ENCODE results near the gene PDLIM5.

Gene PDLIM5

GRCh38 chr4:94442251-94442650 lies 9.5 kb upstream of the PDLIM5 start:
- no peaks in the 10 kb centered on the region for H3K4me1 Mint-ChIP-seq (ENCODE audit: low read depth)
- H3K4me3 Mint-ChIP-seq: no peak overlapping the region
- DNase-seq: no peak
- H3K27me3 Mint-ChIP-seq: peaks cover 12% of the 10 kb centered on the region
- no peaks in the 10 kb centered on the region for H3K36me3 Mint-ChIP-seq (ENCODE audit: low read depth)
- no peak overlapping the region for H3K27ac Mint-ChIP-seq
- H3K9me3 Mint-ChIP-seq: no peaks in the 10 kb centered on the region

DNA sequence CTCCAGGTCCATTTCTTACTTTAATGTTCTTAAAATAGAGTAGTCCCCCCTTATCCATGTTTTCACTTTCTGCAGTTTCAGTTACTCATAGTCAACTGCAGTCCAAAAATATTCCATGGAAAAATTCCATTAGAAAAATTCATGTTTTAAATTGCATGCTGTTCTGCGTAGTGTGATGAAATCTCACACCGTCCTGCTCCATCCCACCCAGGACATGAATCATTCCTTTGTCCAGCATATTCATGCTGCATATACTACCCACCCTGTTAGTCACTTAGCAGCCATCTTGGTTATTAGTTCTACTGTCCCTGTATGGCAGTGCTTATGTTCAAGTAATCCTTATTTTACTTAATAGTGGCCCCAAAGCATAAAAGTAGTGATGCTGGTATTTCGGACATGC lies 5.4 kb upstream of the PDLIM5 start:
- Mint-ChIP-seq H3K4me3 (no peak overlapping the region), H3K27ac (no peak overlapping the region), H3K4me1 (ENCODE audit: low read depth) (peaks cover 5% of the 10 kb centered on the region), H3K27me3 (peaks cover 35% of the 10 kb centered on the region), H3K36me3 (ENCODE audit: low read depth) (no peaks in the 10 kb centered on the region), H3K9me3 (no peaks in the 10 kb centered on the region)
- DNase-seq: no peak

GRCh38 chr4:94447754-94448411 lies 3.9 kb upstream of the PDLIM5 start:
- Mint-ChIP-seq H3K27me3 (peaks cover 35% of the 10 kb centered on the region), H3K36me3 (ENCODE audit: low read depth) (peaks cover 4% of the 10 kb centered on the region), H3K4me1 (ENCODE audit: low read depth) (peaks cover 10% of the 10 kb centered on the region), H3K4me3 (no peak overlapping the region), H3K9me3 (no peaks in the 10 kb centered on the region), H3K27ac (no peak overlapping the region)
- no peak for DNase-seq

GRCh38 chr4:94448815-94449375 lies 2.8 kb upstream of the PDLIM5 start:
- Mint-ChIP-seq H3K4me1 (ENCODE audit: low read depth) (peaks cover 18% of the 10 kb centered on the region), H3K27me3 (peaks cover 35% of the 10 kb centered on the region), H3K36me3 (ENCODE audit: low read depth) (peaks cover 4% of the 10 kb centered on the region), H3K27ac (no peak overlapping the region), H3K9me3 (no peaks in the 10 kb centered on the region), H3K4me3 (no peak overlapping the region)
- no peak for DNase-seq

GRCh38 chr4:94451051-94451694 lies 569 bp upstream of the PDLIM5 start:
- Mint-ChIP-seq H3K27ac (no peak overlapping the region), H3K9me3 (no peaks in the 10 kb centered on the region)

DNA sequence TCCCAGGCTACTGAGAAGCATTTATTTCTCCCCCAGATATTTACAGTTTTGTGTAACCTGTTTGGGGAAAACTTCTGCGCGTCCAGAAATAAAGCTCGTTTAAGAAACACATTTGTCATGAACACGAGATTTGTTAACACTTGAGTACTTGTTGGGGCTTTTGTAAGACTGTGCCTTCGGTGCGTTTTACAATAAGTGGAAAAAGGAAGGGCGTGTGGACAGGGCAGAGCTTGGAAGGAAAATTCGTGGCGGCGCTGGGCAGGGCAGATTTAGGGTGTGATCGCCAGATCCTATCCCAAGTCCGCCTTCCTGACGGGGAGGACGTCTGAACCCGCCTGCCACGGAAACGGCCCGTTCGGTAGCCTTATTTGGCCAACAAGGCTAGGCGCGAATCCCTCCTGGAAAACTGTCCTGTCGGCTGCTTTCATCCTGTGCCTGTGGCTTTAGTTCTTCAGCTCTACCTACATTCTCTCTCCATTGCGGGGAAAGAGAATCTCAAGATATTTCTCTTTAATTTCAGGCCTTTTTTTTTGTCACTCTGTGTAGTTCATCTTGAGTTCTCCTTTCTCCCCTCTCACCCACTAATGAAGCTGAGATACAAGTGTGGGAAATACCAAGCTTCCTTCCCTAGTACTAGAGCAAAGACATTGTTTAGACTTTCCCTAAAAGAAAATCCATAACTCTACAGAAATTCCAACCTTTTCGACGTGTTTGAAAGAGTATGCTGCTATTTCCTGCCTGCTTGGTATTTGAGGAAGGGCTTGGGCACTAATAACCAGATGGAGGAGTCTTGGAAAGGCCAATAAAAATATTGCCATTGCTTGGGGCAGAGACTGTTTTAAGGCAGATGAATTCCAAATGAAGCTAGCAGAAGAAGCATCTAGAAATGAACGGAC lies 982 bp downstream of the PDLIM5 start:
- Mint-ChIP-seq H3K4me1 (ENCODE audit: low read depth) (peaks cover 29% of the 10 kb centered on the region), H3K27me3 (peaks cover 19% of the 10 kb centered on the region), H3K36me3 (ENCODE audit: low read depth) (peaks cover 17% of the 10 kb centered on the region), H3K4me3 (peak overlapping the region; percentile 85), H3K9me3 (no peaks in the 10 kb centered on the region), H3K27ac (peak overlapping the region; percentile 86)
- peak; percentile 41 for DNase-seq

More at GRCh38 chr4:94451051-94451694, 569 bp upstream of the PDLIM5 start:
- Mint-ChIP-seq H3K27me3 (peaks cover 30% of the 10 kb centered on the region), H3K4me3 (peak overlapping the region; percentile 85), H3K4me1 (ENCODE audit: low read depth) (peaks cover 26% of the 10 kb centered on the region), H3K36me3 (ENCODE audit: low read depth) (peaks cover 15% of the 10 kb centered on the region)
- no peak for DNase-seq

GRCh38 chr4:94453391-94453963 lies 1.7 kb downstream of the PDLIM5 start:
- Mint-ChIP-seq H3K36me3 (ENCODE audit: low read depth) (peaks cover 17% of the 10 kb centered on the region), H3K27me3 (peaks cover 12% of the 10 kb centered on the region), H3K4me3 (peak overlapping the region; percentile 85), H3K27ac (no peak overlapping the region), H3K9me3 (no peaks in the 10 kb centered on the region), H3K4me1 (ENCODE audit: low read depth) (peaks cover 30% of the 10 kb centered on the region)
- no peak for DNase-seq

DNA sequence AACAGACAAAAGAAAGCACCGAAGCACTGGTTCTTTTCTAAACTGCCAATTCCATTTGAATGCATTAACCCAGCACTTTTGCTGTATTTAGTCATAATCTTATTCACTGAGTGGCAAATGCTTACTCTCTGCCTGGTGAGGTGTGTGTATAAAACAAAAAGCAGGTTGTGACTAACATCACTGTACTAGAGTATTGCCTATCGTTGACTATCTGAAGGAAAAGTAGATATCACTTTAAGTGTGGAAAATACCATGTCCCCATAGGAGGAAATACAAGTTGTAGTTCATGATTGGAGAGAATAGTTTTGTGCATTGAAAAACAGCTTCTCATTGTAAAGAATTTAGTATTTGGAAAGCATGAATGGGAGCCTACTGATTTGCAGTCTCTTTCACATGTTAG lies 2.7 kb downstream of the PDLIM5 start:
- H3K36me3 Mint-ChIP-seq (ENCODE audit: low read depth): peaks cover 17% of the 10 kb centered on the region
- no peak for DNase-seq
- H3K4me3 Mint-ChIP-seq: no peak overlapping the region
- peaks cover 33% of the 10 kb centered on the region for H3K4me1 Mint-ChIP-seq (ENCODE audit: low read depth)
- H3K27ac Mint-ChIP-seq: no peak overlapping the region
- H3K27me3 Mint-ChIP-seq: peaks cover 4% of the 10 kb centered on the region
- no peaks in the 10 kb centered on the region for H3K9me3 Mint-ChIP-seq

DNA sequence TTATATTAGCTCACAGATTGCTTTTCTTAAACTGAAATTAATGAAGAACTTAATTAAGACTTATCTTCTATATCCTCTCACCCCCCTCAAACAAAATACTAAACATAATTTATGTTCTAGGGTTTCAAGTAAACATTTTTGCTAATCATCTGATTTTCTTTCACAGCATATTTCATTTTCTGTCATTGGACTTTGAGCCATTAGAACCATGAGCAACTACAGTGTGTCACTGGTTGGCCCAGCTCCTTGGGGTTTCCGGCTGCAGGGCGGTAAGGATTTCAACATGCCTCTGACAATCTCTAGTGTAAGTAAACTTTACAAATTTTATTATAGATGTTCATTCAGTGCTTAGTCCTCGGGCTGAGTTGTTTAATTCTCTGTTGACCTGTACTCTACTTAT lies 3.3 kb downstream of the PDLIM5 start:
- Mint-ChIP-seq H3K36me3 (ENCODE audit: low read depth) (peaks cover 17% of the 10 kb centered on the region), H3K4me3 (no peak overlapping the region), H3K9me3 (no peaks in the 10 kb centered on the region), H3K27ac (no peak overlapping the region), H3K27me3 (peaks cover 4% of the 10 kb centered on the region), H3K4me1 (ENCODE audit: low read depth) (peaks cover 36% of the 10 kb centered on the region)
- DNase-seq: no peak

DNA sequence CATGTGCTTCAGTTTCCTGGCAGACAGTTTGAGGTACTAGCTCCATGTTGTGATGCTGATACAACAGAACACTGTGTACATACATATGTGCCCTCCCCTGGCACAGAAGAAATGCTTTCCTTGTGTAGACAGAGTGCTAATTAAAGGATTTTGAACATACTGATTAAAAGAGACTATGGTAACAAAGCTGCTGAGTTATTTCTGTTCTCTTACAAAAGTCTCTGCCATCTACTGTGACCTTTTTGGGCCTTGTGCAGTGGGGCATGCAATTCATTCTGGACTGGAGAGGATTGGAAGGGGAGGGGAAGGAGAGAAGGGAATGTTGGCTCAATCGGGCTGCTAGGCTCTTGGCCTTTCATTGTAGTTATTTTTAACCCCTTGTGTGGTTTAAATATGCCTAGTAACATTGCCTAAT lies 6.0 kb downstream of the PDLIM5 start:
- Mint-ChIP-seq H3K9me3 (no peaks in the 10 kb centered on the region), H3K4me1 (ENCODE audit: low read depth) (peaks cover 29% of the 10 kb centered on the region), H3K36me3 (ENCODE audit: low read depth) (peaks cover 13% of the 10 kb centered on the region), H3K4me3 (no peak overlapping the region), H3K27ac (no peak overlapping the region), H3K27me3 (no peaks in the 10 kb centered on the region)
- no peak for DNase-seq

GRCh38 chr4:94458682-94459081 lies 6.9 kb downstream of the PDLIM5 start:
- H3K27ac Mint-ChIP-seq: no peak overlapping the region
- H3K4me1 Mint-ChIP-seq (ENCODE audit: low read depth): peaks cover 22% of the 10 kb centered on the region
- no peaks in the 10 kb centered on the region for H3K9me3 Mint-ChIP-seq
- no peak overlapping the region for H3K4me3 Mint-ChIP-seq
- H3K36me3 Mint-ChIP-seq (ENCODE audit: low read depth): peaks cover 13% of the 10 kb centered on the region
- H3K27me3 Mint-ChIP-seq: no peaks in the 10 kb centered on the region
- no peak for DNase-seq

GRCh38 chr4:94459462-94460161 lies 7.9 kb downstream of the PDLIM5 start:
- Mint-ChIP-seq H3K36me3 (ENCODE audit: low read depth) (peaks cover 13% of the 10 kb centered on the region), H3K4me3 (no peak overlapping the region), H3K4me1 (ENCODE audit: low read depth) (peaks cover 19% of the 10 kb centered on the region), H3K27me3 (no peaks in the 10 kb centered on the region), H3K27ac (no peak overlapping the region), H3K9me3 (no peaks in the 10 kb centered on the region)
- DNase-seq: no peak

DNA sequence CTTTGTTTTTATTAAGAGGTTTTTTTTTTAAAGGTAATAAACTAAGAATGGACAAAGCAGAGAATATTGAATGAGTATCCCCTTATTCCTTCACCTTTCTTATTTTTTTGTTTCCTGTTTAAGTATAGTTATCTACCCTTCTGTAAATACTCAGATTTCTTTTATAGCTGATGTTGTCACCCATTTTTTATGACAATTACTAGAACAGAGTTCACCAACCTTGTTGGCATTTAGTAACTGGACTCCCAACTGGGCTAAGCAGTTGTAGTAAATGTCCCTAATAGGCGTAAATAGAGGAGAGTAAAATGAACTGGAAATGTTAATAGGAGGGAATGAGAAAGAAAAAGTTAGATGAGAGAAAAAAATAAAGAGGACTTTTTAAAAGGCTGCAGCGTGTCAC lies 9.8 kb downstream of the PDLIM5 start:
- DNase-seq: no peak
- Mint-ChIP-seq H3K27ac (no peak overlapping the region), H3K4me1 (ENCODE audit: low read depth) (peaks cover 15% of the 10 kb centered on the region)

DNA sequence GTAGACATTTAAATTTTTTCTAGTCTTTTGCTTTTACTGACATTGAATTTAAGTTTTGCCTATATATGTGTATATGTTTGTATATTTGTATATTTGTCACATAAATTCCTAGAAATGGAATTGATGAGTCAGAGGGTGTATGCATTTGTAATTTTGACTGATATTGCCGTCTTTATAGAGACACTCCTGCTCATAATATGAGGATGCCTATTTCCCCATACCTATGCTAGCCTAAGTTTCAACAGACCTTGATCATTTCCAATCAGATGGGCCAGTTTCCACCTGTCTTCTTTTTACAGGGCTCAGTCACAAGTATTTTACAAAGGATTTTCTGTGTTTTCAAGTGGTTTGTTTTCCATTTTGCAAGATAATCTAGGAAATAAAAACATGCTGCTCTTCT lies 10.8 kb downstream of the PDLIM5 start:
- no peaks in the 10 kb centered on the region for H3K9me3 Mint-ChIP-seq
- H3K27me3 Mint-ChIP-seq: no peaks in the 10 kb centered on the region
- peaks cover 14% of the 10 kb centered on the region for H3K4me1 Mint-ChIP-seq (ENCODE audit: low read depth)
- no peak overlapping the region for H3K4me3 Mint-ChIP-seq
- H3K27ac Mint-ChIP-seq: no peak overlapping the region
- DNase-seq: no peak
- no peaks in the 10 kb centered on the region for H3K36me3 Mint-ChIP-seq (ENCODE audit: low read depth)

More for the DNA sequence above, 9.8 kb downstream of the PDLIM5 start:
- no peaks in the 10 kb centered on the region for H3K27me3 Mint-ChIP-seq
- H3K36me3 Mint-ChIP-seq (ENCODE audit: low read depth): no peaks in the 10 kb centered on the region
- H3K4me3 Mint-ChIP-seq: no peak overlapping the region
- H3K9me3 Mint-ChIP-seq: no peaks in the 10 kb centered on the region
